BLaER1 treated with 17β-estradiol and CSF1 and Interleukin-3, amounts not matched to agents 10 nM and 100 nM (cell line): Measurements from ENCODE around the gene GABRG3.

Experiments
- H3K27ac ChIP-seq, 11 experiments: shearing (Covaris generic); formaldehyde crosslinking; 2 replicates each; pipeline ENCODE4 v1.8.1; 2022
- H3K27me3 ChIP-seq, 11 experiments: shearing (Covaris generic); formaldehyde crosslinking; 2 replicates each; pipeline ENCODE4 v1.8.1; 2022
- H3K36me3 ChIP-seq, 11 experiments: shearing (Covaris generic); formaldehyde crosslinking; 2 replicates each; pipeline ENCODE4 v1.8.1; 2022
- H3K4me1 ChIP-seq, 10 experiments: shearing (Covaris generic); formaldehyde crosslinking; 2 replicates each; pipeline ENCODE4 v1.8.1; 2022
- H3K4me2 ChIP-seq, 11 experiments: shearing (Covaris generic); formaldehyde crosslinking; 2 replicates each; pipeline ENCODE4 v1.8.1; 2022
- H3K4me3 ChIP-seq, 10 experiments: shearing (Covaris generic); formaldehyde crosslinking; 2 replicates each; pipeline ENCODE4 v1.8.1; 2022
- H3K9ac ChIP-seq, 11 experiments: shearing (Covaris generic); formaldehyde crosslinking; 2 replicates each; pipeline ENCODE4 v1.8.1; 2022
- H3K9me3 ChIP-seq, 11 experiments: shearing (Covaris generic); formaldehyde crosslinking; replicated peaks in 1 of 11; 2 replicates each; pipeline ENCODE4 v1.8.1; 2022
- H4K20me1 ChIP-seq, 11 experiments: shearing (Covaris generic); formaldehyde crosslinking; 2 replicates each; pipeline ENCODE4 v1.8.1; 2022
- Cebpa-rat ChIP-seq, 11 experiments: shearing (Covaris generic); IDR thresholded peaks; 2 replicates each; pipeline ENCODE4 v1.8.1; 2022

Gene GABRG3

GRCh38 chr15:27027229-27027628 is 56.2 kb downstream of the GABRG3 start:
- no peak overlapping the region for H3K4me2 ChIP-seq
- no peak for TF ChIP-seq Cebpa-rat (IDR thresholded peaks at IDR 0.05)
- no peaks in the 10 kb centered on the region for H3K36me3 ChIP-seq
- H3K27me3 ChIP-seq = no peaks in the 10 kb centered on the region
- no peaks in the 10 kb centered on the region for H4K20me1 ChIP-seq
- H3K4me3 ChIP-seq = no peak overlapping the region
- no peaks in the 10 kb centered on the region for H3K9me3 ChIP-seq
- H3K9ac ChIP-seq = no peak overlapping the region
- 0 out of 20 replicates have a peak, but pooled peaks cover 0 to 3% (median 0%) of the 10 kb centered on the region in 10 experiments for H3K4me1 ChIP-seq
- no peak overlapping the region for H3K27ac ChIP-seq

- H3K27me3 ChIP-seq = no peaks in the 10 kb centered on the region
- H3K4me2 ChIP-seq = no peak overlapping the region
- no peak for TF ChIP-seq Cebpa-rat (IDR thresholded peaks at IDR 0.05)
- H3K4me1 ChIP-seq = 0 out of 20 replicates have a peak, but pooled peaks cover 0 to 3% (median 0%) of the 10 kb centered on the region in 10 experiments
- H3K27ac ChIP-seq = no peak overlapping the region
- H3K9me3 ChIP-seq = no peaks in the 10 kb centered on the region
- H3K4me3 ChIP-seq = no peak overlapping the region
- no peaks in the 10 kb centered on the region for H4K20me1 ChIP-seq
- H3K36me3 ChIP-seq = no peaks in the 10 kb centered on the region
- H3K9ac ChIP-seq = no peak overlapping the region
Measured at GRCh38 chr15:27028858-27029477, 58.0 kb downstream of the GABRG3 start.

GRCh38 chr15:27036210-27036609 is 65.2 kb downstream of the GABRG3 start:
- Histone ChIP-seq H3K4me1 (no peaks in the 10 kb centered on the region), H3K4me2 (no peak overlapping the region), H3K36me3 (no peaks in the 10 kb centered on the region), H3K27ac (no peak overlapping the region), H3K9me3 (no peaks in the 10 kb centered on the region), H3K9ac (no peak overlapping the region), H3K27me3 (no peaks in the 10 kb centered on the region), H3K4me3 (no peak overlapping the region), H4K20me1 (no peaks in the 10 kb centered on the region)
- TF ChIP-seq Cebpa-rat (IDR thresholded peaks at IDR 0.05) = no peak

GRCh38 chr15:27037501-27037900 is 66.5 kb downstream of the GABRG3 start:
- no peak for TF ChIP-seq Cebpa-rat (IDR thresholded peaks at IDR 0.05)
- Histone ChIP-seq H3K27me3 (no peaks in the 10 kb centered on the region), H4K20me1 (no peaks in the 10 kb centered on the region), H3K9ac (no peak overlapping the region), H3K36me3 (no peaks in the 10 kb centered on the region), H3K4me1 (no peaks in the 10 kb centered on the region), H3K27ac (no peak overlapping the region), H3K9me3 (no peaks in the 10 kb centered on the region), H3K4me2 (no peak overlapping the region), H3K4me3 (no peak overlapping the region)

- no peaks in the 10 kb centered on the region for H3K36me3 ChIP-seq
- no peak overlapping the region for H3K27ac ChIP-seq
- no peak for TF ChIP-seq Cebpa-rat (IDR thresholded peaks at IDR 0.05)
- no peak overlapping the region for H3K4me3 ChIP-seq
- no peak overlapping the region for H3K9ac ChIP-seq
- no peaks in the 10 kb centered on the region for H4K20me1 ChIP-seq
- H3K9me3 ChIP-seq = 0 out of 22 replicates have a peak, but pooled peaks cover 0 to 5% (median 0%) of the 10 kb centered on the region in 11 experiments
- H3K27me3 ChIP-seq = no peaks in the 10 kb centered on the region
- H3K4me2 ChIP-seq = no peak overlapping the region
- peaks cover 0 to 5% (median 0%) of the 10 kb centered on the region in 10 experiments; a peak in 2 of 20 replicates for H3K4me1 ChIP-seq
Measured at GRCh38 chr15:27039152-27039551, 68.2 kb downstream of the GABRG3 start.

- H3K36me3 ChIP-seq = no peaks in the 10 kb centered on the region
- no peaks in the 10 kb centered on the region for H3K27me3 ChIP-seq
- H3K4me2 ChIP-seq = no peak overlapping the region
- no peak overlapping the region for H3K27ac ChIP-seq
- 0 out of 22 replicates have a peak, but pooled peaks cover 0 to 5% (median 0%) of the 10 kb centered on the region in 11 experiments for H3K9me3 ChIP-seq
- no peak overlapping the region for H3K4me3 ChIP-seq
- no peaks in the 10 kb centered on the region for H4K20me1 ChIP-seq
- H3K9ac ChIP-seq = no peak overlapping the region
- TF ChIP-seq Cebpa-rat (IDR thresholded peaks at IDR 0.05) = no peak
- H3K4me1 ChIP-seq = peaks cover 0 to 5% (median 0%) of the 10 kb centered on the region in 10 experiments; a peak in 2 of 20 replicates
Measured at GRCh38 chr15:27042230-27042629, 71.2 kb downstream of the GABRG3 start.

- H3K4me2 ChIP-seq = no peak overlapping the region
Measured at GRCh38 chr15:27042646-27043045, 71.7 kb downstream of the GABRG3 start.

GRCh38 chr15:27043770-27044169 is 72.8 kb downstream of the GABRG3 start:
- H3K4me1 ChIP-seq = peaks cover 0 to 5% (median 0%) of the 10 kb centered on the region in 10 experiments; a peak in 2 of 20 replicates
- H3K27me3 ChIP-seq = no peaks in the 10 kb centered on the region
- H3K4me3 ChIP-seq = no peak overlapping the region
- H3K36me3 ChIP-seq = no peaks in the 10 kb centered on the region
- H3K27ac ChIP-seq = no peak overlapping the region
- H4K20me1 ChIP-seq = no peaks in the 10 kb centered on the region
- no peak overlapping the region for H3K9ac ChIP-seq
- TF ChIP-seq Cebpa-rat (IDR thresholded peaks at IDR 0.05) = no peak
- no peak overlapping the region for H3K4me2 ChIP-seq
- 0 out of 22 replicates have a peak, but pooled peaks cover 0 to 5% (median 0%) of the 10 kb centered on the region in 11 experiments for H3K9me3 ChIP-seq

More at GRCh38 chr15:27042646-27043045, 71.7 kb downstream of the GABRG3 start:
- H3K9ac ChIP-seq = no peak overlapping the region
- no peak overlapping the region for H3K27ac ChIP-seq
- no peak for TF ChIP-seq Cebpa-rat (IDR thresholded peaks at IDR 0.05)
- H3K4me3 ChIP-seq = no peak overlapping the region
- no peaks in the 10 kb centered on the region for H4K20me1 ChIP-seq
- H3K9me3 ChIP-seq = 0 out of 22 replicates have a peak, but pooled peaks cover 0 to 5% (median 0%) of the 10 kb centered on the region in 11 experiments
- no peaks in the 10 kb centered on the region for H3K27me3 ChIP-seq
- peaks cover 0 to 5% (median 0%) of the 10 kb centered on the region in 10 experiments; a peak in 2 of 20 replicates for H3K4me1 ChIP-seq
- H3K36me3 ChIP-seq = no peaks in the 10 kb centered on the region

GRCh38 chr15:27045796-27046195 is 74.8 kb downstream of the GABRG3 start:
- peaks cover 0 to 9% (median 7%) of the 10 kb centered on the region in 10 experiments; a peak in 11 of 20 replicates for H3K4me1 ChIP-seq
- TF ChIP-seq Cebpa-rat (IDR thresholded peaks at IDR 0.05) = no peak
- 0 out of 22 replicates have a peak, but pooled peaks cover 0 to 5% (median 0%) of the 10 kb centered on the region in 11 experiments for H3K9me3 ChIP-seq

GRCh38 chr15:27046880-27047279 is 75.9 kb downstream of the GABRG3 start:
- no peak for TF ChIP-seq Cebpa-rat (IDR thresholded peaks at IDR 0.05)
- no peak overlapping the region for H3K27ac ChIP-seq
- H3K4me3 ChIP-seq = no peak overlapping the region
- no peaks in the 10 kb centered on the region for H3K27me3 ChIP-seq
- H3K9me3 ChIP-seq = 0 out of 22 replicates have a peak, but pooled peaks cover 0 to 5% (median 0%) of the 10 kb centered on the region in 11 experiments
- H3K9ac ChIP-seq = no peak overlapping the region
- H3K36me3 ChIP-seq = no peaks in the 10 kb centered on the region
- H4K20me1 ChIP-seq = no peaks in the 10 kb centered on the region
- no peak overlapping the region for H3K4me2 ChIP-seq
- peaks cover 0 to 9% (median 7%) of the 10 kb centered on the region in 10 experiments; a peak in 11 of 20 replicates for H3K4me1 ChIP-seq

More at GRCh38 chr15:27045796-27046195, 74.8 kb downstream of the GABRG3 start:
- Histone ChIP-seq H3K27me3 (no peaks in the 10 kb centered on the region), H3K4me2 (no peak overlapping the region), H3K4me3 (no peak overlapping the region), H3K36me3 (no peaks in the 10 kb centered on the region), H3K9ac (no peak overlapping the region), H3K27ac (no peak overlapping the region), H4K20me1 (no peaks in the 10 kb centered on the region)
